K562 (cell line): ENCODE results near the gene TRPC3. TPM values are rescaled to one million over a fixed set of nuclear protein-coding genes. Genes with fewer than 3 reads are reported as not detected.

Source experiments
- ATAC-seq: fragments of 200-7000 bp; cut with Tn5 transposase; 3 replicates; pipeline ENCODE4 v1.9.1; 2020; ENCODE audit warnings: moderate library complexity
- BruUV-seq: library from RNA; stranded (reverse); fragments of 400-500 nt; replicated peaks from 2 replicates; lab custom pipeline; 2021; lab: Mats Ljungman, UMichigan
- CTCF ChIA-PET: fragments of 300-600 bp; formaldehyde crosslinking; extraction: SDS; loops from one replicate; lab custom pipeline; 2021; ENCODE audit warnings: low intra/inter-chr PET ratio; lab: Yijun Ruan, JAX
- POLR2A ChIA-PET: fragments of 300-600, 350-650 bp; sonication (Branson Sonifier 250); formaldehyde crosslinking; extraction: SDS; loops from one replicate; lab custom pipeline; 2021; ENCODE audit warnings: antibody characterized with exemption, inconsistent platforms; lab: Yijun Ruan, JAX
- DNase-seq, 4 experiments: peaks; one replicate each; pipeline versions ENCODE4 v3.0.0 to v3.0.0-alpha.2; 2011 to 2018; ENCODE audit warnings: low spot score in 3 of 4, mixed read lengths in 3 of 4; ENCODE audit errors: extremely low read depth in 1 of 4
- FAIRE-seq: peaks from 2 replicates; lab custom pipeline; 2011; peaks lifted over from hg19 to GRCh38; lab: Jason Lieb, UNC
- H2AFZ ChIP-seq: 2 replicates; pipeline ENCODE4 v1.6.0; 2011; ENCODE audit warnings: low read depth, low read length, control low read depth, inconsistent platforms
- H3K27ac ChIP-seq: fragments of 200-600 bp; 3 replicates; pipeline ENCODE4 v1.8.0; 2011; ENCODE audit warnings: low read depth, mild to moderate bottlenecking, control low read depth, inconsistent platforms, low read length, moderate library complexity, mixed read lengths; ENCODE audit errors: extremely low read depth
- H3K27me3 ChIP-seq, 2 experiments: fragments of 300-600 bp in 1 of 2; 2 replicates in 1 of 2; 3 replicates in 1 of 2; pipeline versions ENCODE4 v1.6.0 to v1.8.0; 2011; ENCODE audit warnings: inconsistent platforms in 2 of 2, low read length in 2 of 2, mild to moderate bottlenecking in 1 of 2, mixed read lengths in 1 of 2, moderate library complexity in 1 of 2; ENCODE audit not compliant: control insufficient read depth in 2 of 2, insufficient read depth in 2 of 2
- H3K36me3 ChIP-seq: fragments of 300-600 bp; 3 replicates; pipeline ENCODE4 v1.8.0; 2011; ENCODE audit warnings: mild to moderate bottlenecking, low read length, inconsistent platforms; ENCODE audit not compliant: control insufficient read depth, insufficient read depth
- H3K4me1 ChIP-seq, 2 experiments: fragments of 200-600 bp in 1 of 2; replicated peaks in 1 of 2; 2 replicates in 1 of 2; 3 replicates in 1 of 2; pipeline versions ENCODE4 v1.5.1 to v1.8.0; 2011; ENCODE audit warnings: inconsistent platforms in 2 of 2, low read length in 2 of 2, mild to moderate bottlenecking in 1 of 2, mixed read lengths in 1 of 2, moderate library complexity in 1 of 2; ENCODE audit not compliant: control insufficient read depth in 2 of 2, insufficient read depth in 2 of 2
- H3K4me2 ChIP-seq: 2 replicates; pipeline ENCODE4 v1.6.1; 2011; ENCODE audit warnings: low read length, control low read depth, inconsistent platforms, mixed read lengths; ENCODE audit not compliant: insufficient read depth
- H3K4me3 ChIP-seq: fragments of 200-600 bp; sonication (generic), shearing (Covaris generic); 2 replicates; pipeline ENCODE4 v1.5.1; 2016; ENCODE audit warnings: control low read depth, inconsistent platforms
- H3K79me2 ChIP-seq: fragments of 200-600 bp; 3 replicates; pipeline ENCODE4 v1.8.0; 2011; ENCODE audit warnings: low read length, inconsistent platforms; ENCODE audit not compliant: control insufficient read depth, insufficient read depth
- H3K9ac ChIP-seq, 2 experiments: 2 replicates each; pipeline versions ENCODE4 v1.6.0 to v1.6.1; 2011; ENCODE audit warnings: low read depth in 2 of 2, low read length in 2 of 2, control low read depth in 1 of 2, inconsistent platforms in 1 of 2, mild to moderate bottlenecking in 1 of 2, mixed read lengths in 1 of 2; ENCODE audit not compliant: insufficient read depth in 1 of 2
- H3K9me1 ChIP-seq: one replicate; pipeline ENCODE4 v1.6.0; 2011; ENCODE audit warnings: inconsistent platforms, mild to moderate bottlenecking, low read length, moderate library complexity; ENCODE audit not compliant: control insufficient read depth, insufficient read depth
- H3K9me3 ChIP-seq: replicated peaks from 2 replicates; pipeline ENCODE4 v1.5.1; 2011; ENCODE audit warnings: low read depth, low read length, inconsistent platforms; ENCODE audit not compliant: control insufficient read depth, insufficient read depth
- H4K20me1 ChIP-seq: replicated peaks from 2 replicates; pipeline ENCODE4 v1.6.1; 2011; ENCODE audit warnings: low read length, inconsistent platforms, mixed read lengths; ENCODE audit not compliant: control insufficient read depth, insufficient read depth
- BRD9 ChIP-seq: fragments of 450-650 bp; IDR thresholded peaks from 2 replicates; pipeline ENCODE4 v1.6.1; 2018; ENCODE audit warnings: low read depth; ENCODE audit not compliant: partially characterized antibody
- HCFC1 ChIP-seq: IDR thresholded peaks from 2 replicates; pipeline ENCODE4 v1.6.1; 2012; ENCODE audit warnings: low read depth, low read length, improper control_type of control experiment
- JUN ChIP-seq, 2 experiments: sonication (generic) in 1 of 2; formaldehyde crosslinking in 1 of 2; IDR thresholded peaks; 2 replicates each; pipeline versions ENCODE4 v1.6.1 to v1.8.0; 2012 to 2022; ENCODE audit warnings: borderline replicate concordance in 2 of 2, mild to moderate bottlenecking in 2 of 2, improper control_type of control experiment in 1 of 2, low read depth in 1 of 2, low read length in 1 of 2, missing genetic modification reagents in 1 of 2
- NEUROD1 ChIP-seq: fragments of 150-350 bp; IDR thresholded peaks from 2 replicates; pipeline ENCODE4 v1.6.1; 2014; ENCODE audit warnings: borderline replicate concordance, low read length, low read depth; ENCODE audit not compliant: partially characterized antibody
- OTX1 ChIP-seq: fragments of 450-650 bp; formaldehyde crosslinking; IDR thresholded peaks from 2 replicates; pipeline ENCODE4 v1.4.0; 2022; ENCODE audit warnings: mild to moderate bottlenecking
- PHB ChIP-seq: fragments of 250-450 bp; sonication (Bioruptor Pico); IDR thresholded peaks from 2 replicates; pipeline ENCODE4 v1.5.0; 2021
- SIRT6 ChIP-seq: IDR thresholded peaks from one replicate; pipeline ENCODE4 v1.6.1; 2012; ENCODE audit warnings: low read depth, mild to moderate bottlenecking, control low read depth, inconsistent platforms, low read length, moderate library complexity
- WGBS: fragments of 100-300 bp; shearing (Covaris generic); methylation state at CpG from one replicate; pipeline ENCODE4 v1.1.6; 2016; ENCODE audit warnings: low coverage, mixed read lengths; ENCODE audit not compliant: insufficient coverage; ENCODE audit errors: missing lambda C conversion rate; 5-methylcytosine and 5-hydroxymethylcytosine counted together
- in situ Hi-C: fragments of 300-500 bp; cut with MboI; formaldehyde crosslinking; loops from 4 replicates; pipeline ENCODE4 v1.15.0; 2018; ENCODE audit warnings: inconsistent platforms, mixed read lengths
- intact Hi-C: fragments of 100-400 bp; cut with micrococcal nuclease; formaldehyde crosslinking; loops from 2 replicates; pipeline ENCODE4 v1.14.2; 2022
- polyA plus RNA-seq, 8 experiments: library from polyadenylated mRNA; depleted of rRNA in 4 of 8; stranded (reverse) in 5 of 8; unstranded in 3 of 8; fragments of >200 nt; fragmentation: Nextera tagmentation in 2 of 8; fragmentation: Illumina TruSeq in 1 of 8; extraction: Ambion mirVana in 2 of 8; extraction: Trizol in 1 of 8; gene quantifications; 2 replicates each; pipeline versions ENCODE4 v1.2.1 to v1.2.3, GENCODE V29; 2011 to 2014; ENCODE audit warnings: inconsistent platforms in 1 of 8, missing spikeins in 1 of 8
- total RNA-seq, 7 experiments: library from RNA; depleted of rRNA in 6 of 7; stranded (reverse); fragments of >200 nt in 6 of 7; fragmentation: Illumina TruSeq in 2 of 7; extraction: Trizol in 2 of 7; gene quantifications; 2 replicates each; pipeline versions ENCODE4 v1.2.1 to v1.2.3, GENCODE V29; 2011 to 2021; ENCODE audit warnings: low replicate concordance in 1 of 7
- TF ChIP-seq, protein P1 (sequence below): IDR thresholded peaks from 2 replicates; pipeline ENCODE4 v1.6.1; 2012; ENCODE audit warnings: low read depth, low read length, improper control_type of control experiment, borderline replicate concordance
- TF ChIP-seq, protein P2 (sequence below): sonication (generic); formaldehyde crosslinking; IDR thresholded peaks from 2 replicates; pipeline ENCODE4 v1.8.0; 2022; ENCODE audit warnings: mild to moderate bottlenecking, low read depth, missing genetic modification reagents

Gene TRPC3
- total and polyA plus RNA-seq, 9 of the 15 experiments (the other 6 are each of a cell fraction or from before 2014, with no cell fraction given): 0.01 to 0.27 (median 0.11) TPM

DNA sequence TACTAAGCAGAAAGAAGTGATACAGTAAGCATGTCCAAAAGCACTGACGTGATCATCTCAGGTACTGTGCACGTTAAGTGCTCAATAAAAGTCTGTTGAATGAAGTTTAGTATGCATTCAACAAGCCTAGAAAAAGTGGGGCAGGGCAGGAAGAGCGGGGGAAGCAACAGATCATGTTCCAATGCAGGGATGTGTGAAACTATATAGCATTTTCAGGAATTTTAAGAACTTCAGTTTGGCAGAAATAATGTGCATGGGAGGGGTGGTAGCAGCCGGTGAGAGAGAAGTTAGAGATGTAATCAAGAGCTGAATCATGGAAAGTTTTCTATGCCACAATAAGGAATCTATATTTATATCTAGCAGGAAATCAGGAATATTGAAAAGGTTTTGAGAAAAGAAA lies 109.0 kb downstream of the TRPC3 start:
- Histone ChIP-seq H4K20me1 (no peaks in the 10 kb centered on the region), H3K4me3 (no peak overlapping the region), H2AFZ (no peak overlapping the region), H3K9ac (no peak overlapping the region), H3K36me3 (peaks cover 11% of the 10 kb centered on the region; the same call in 2 of the 3 replicates), H3K27ac (no peak overlapping the region), H3K79me2 (no peaks in the 10 kb centered on the region), H3K9me1 (no peaks in the 10 kb centered on the region), H3K4me2 (no peak overlapping the region), H3K4me1 (no peaks in the 10 kb centered on the region), H3K9me3 (no peaks in the 10 kb centered on the region), H3K27me3 (no peaks in the 10 kb centered on the region)
- ATAC-seq (no peak), FAIRE-seq (no peak), DNase-seq (no peak)
- 67% methylated on average over 4 of the region's 4 CpGs for WGBS
- in situ Hi-C loops (no loop called here), intact Hi-C loops (no loop called here)
- no TSS peak for BruUV-seq
- ChIA-PET CTCF (no interaction called here), POLR2A (no interaction called here)
- no peak for TF ChIP-seq NEUROD1
- no peak for TF ChIP-seq HCFC1

GRCh38 chr4:121838136-121838535 lies 113.7 kb downstream of the TRPC3 start:
- H3K9me3 ChIP-seq: no peaks in the 10 kb centered on the region
- ChIA-PET POLR2A (no interaction called here), CTCF (no interaction called here)
- H2AFZ ChIP-seq: no peak overlapping the region
- H4K20me1 ChIP-seq: no peaks in the 10 kb centered on the region
- DNase-seq (no peak), FAIRE-seq (no peak), ATAC-seq (no peak)
- H3K4me3 ChIP-seq: no peak overlapping the region
- H3K9ac ChIP-seq: no peak overlapping the region
- intact Hi-C loops: no loop called here
- H3K9me1 ChIP-seq: no peaks in the 10 kb centered on the region
- in situ Hi-C loops: no loop called here
- no peaks in the 10 kb centered on the region for H3K27me3 ChIP-seq
- no peak overlapping the region for H3K4me2 ChIP-seq
- BruUV-seq: no TSS peak
- H3K27ac ChIP-seq: no peak overlapping the region
- H3K36me3 ChIP-seq: peaks cover 9% of the 10 kb centered on the region; the same call in 1 of the 3 replicates
- TF ChIP-seq OTX1 (CRISPR knock-in tag) (no peak), SIRT6 (no peak), JUN (IDR thresholded peaks at IDR 0.05; ENCODE audit: borderline replicate concordance, low read depth, low read length) (no peak), JUN (CRISPR knock-in tag; IDR thresholded peaks at IDR 0.05; ENCODE audit: borderline replicate concordance) (no peak), PHB (no peak), BRD9 (no peak)
- TF ChIP-seq, protein P1, sequence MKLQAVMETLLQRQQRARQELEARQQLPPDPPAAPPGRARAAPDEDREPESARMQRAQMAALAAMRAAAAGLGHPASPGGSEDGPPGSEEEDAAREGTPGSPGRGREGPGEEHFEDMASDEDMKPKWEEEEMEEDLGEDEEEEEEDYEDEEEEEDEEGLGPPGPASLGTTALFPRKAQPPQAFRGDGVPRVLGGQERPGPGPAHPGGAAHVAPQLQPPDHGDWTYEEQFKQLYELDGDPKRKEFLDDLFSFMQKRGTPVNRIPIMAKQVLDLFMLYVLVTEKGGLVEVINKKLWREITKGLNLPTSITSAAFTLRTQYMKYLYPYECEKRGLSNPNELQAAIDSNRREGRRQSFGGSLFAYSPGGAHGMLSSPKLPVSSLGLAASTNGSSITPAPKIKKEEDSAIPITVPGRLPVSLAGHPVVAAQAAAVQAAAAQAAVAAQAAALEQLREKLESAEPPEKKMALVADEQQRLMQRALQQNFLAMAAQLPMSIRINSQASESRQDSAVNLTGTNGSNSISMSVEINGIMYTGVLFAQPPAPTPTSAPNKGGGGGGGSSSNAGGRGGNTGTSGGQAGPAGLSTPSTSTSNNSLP: no peak
- TF ChIP-seq, protein P2, sequence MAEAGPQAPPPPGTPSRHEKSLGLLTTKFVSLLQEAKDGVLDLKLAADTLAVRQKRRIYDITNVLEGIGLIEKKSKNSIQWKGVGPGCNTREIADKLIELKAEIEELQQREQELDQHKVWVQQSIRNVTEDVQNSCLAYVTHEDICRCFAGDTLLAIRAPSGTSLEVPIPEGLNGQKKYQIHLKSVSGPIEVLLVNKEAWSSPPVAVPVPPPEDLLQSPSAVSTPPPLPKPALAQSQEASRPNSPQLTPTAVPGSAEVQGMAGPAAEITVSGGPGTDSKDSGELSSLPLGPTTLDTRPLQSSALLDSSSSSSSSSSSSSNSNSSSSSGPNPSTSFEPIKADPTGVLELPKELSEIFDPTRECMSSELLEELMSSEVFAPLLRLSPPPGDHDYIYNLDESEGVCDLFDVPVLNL (CRISPR knock-in tag): no peak
- no peaks in the 10 kb centered on the region for H3K79me2 ChIP-seq
- no peaks in the 10 kb centered on the region for H3K4me1 ChIP-seq
